Hepatocyte (in vitro differentiated cells): Measurements from ENCODE around the gene SLC22A8. TPM values are rescaled to one million over a fixed set of nuclear protein-coding genes. Genes with fewer than 3 reads are reported as not detected.

Experiments
- DNase-seq: peaks from one replicate; pipeline ENCODE4 v3.0.0-alpha.2; 2016; ENCODE audit warnings: low spot score
- H2AFZ ChIP-seq: fragments of 200-600 bp; sonication (generic); 2 replicates; pipeline ENCODE4 v1.6.0; 2016; ENCODE audit warnings: antibody characterized with exemption, mild to moderate bottlenecking
- H3K27ac ChIP-seq: fragments of 200-600 bp; sonication (generic); 2 replicates; pipeline ENCODE4 v1.5.1; 2016; ENCODE audit warnings: mild to moderate bottlenecking
- H3K27me3 ChIP-seq: fragments of 200-600 bp; sonication (generic); 2 replicates; pipeline ENCODE4 v1.6.1; 2016
- H3K36me3 ChIP-seq: fragments of 200-600 bp; sonication (generic); replicated peaks from 2 replicates; pipeline ENCODE4 v1.5.1; 2016; ENCODE audit warnings: low read depth; ENCODE audit not compliant: insufficient read depth
- H3K4me1 ChIP-seq: fragments of 200-600 bp; sonication (generic); 2 replicates; pipeline ENCODE4 v1.5.1; 2016; ENCODE audit warnings: mild to moderate bottlenecking, moderate library complexity; ENCODE audit not compliant: insufficient read depth
- H3K4me2 ChIP-seq: fragments of 200-600 bp; sonication (generic); 2 replicates; pipeline ENCODE4 v1.6.0; 2016
- H3K4me3 ChIP-seq: fragments of 200-600 bp; sonication (generic); 2 replicates; pipeline ENCODE4 v1.5.1; 2016; ENCODE audit warnings: mild to moderate bottlenecking
- H3K79me2 ChIP-seq: fragments of 200-600 bp; sonication (generic); 2 replicates; pipeline ENCODE4 v1.6.0; 2017; ENCODE audit warnings: mild to moderate bottlenecking
- H3K9me2 ChIP-seq: fragments of 200-600 bp; sonication (generic); replicated peaks from 2 replicates; pipeline ENCODE4 v1.6.0; 2017; ENCODE audit warnings: mild to moderate bottlenecking; ENCODE audit not compliant: insufficient read depth
- H3K9me3 ChIP-seq: fragments of 200-600 bp; sonication (generic); 2 replicates; pipeline ENCODE4 v1.5.1; 2016; ENCODE audit warnings: low read depth, mild to moderate bottlenecking
- H4K20me1 ChIP-seq: fragments of 200-600 bp; sonication (generic); 2 replicates; pipeline ENCODE4 v1.6.0; 2016; ENCODE audit warnings: mild to moderate bottlenecking; ENCODE audit not compliant: insufficient read depth, poor library complexity, severe bottlenecking
- EZH2 ChIP-seq: fragments of 200-600 bp; sonication (generic); IDR thresholded peaks from 2 replicates; pipeline ENCODE4 v1.6.1; 2016; ENCODE audit warnings: antibody characterized with exemption, mild to moderate bottlenecking, borderline replicate concordance
- EZH2phosphoT487 ChIP-seq: fragments of 200-600 bp; sonication (generic); IDR thresholded peaks from one replicate; pipeline ENCODE4 v1.6.1; 2018; ENCODE audit warnings: antibody characterized with exemption, mild to moderate bottlenecking, low read depth, moderate library complexity; ENCODE audit not compliant: unreplicated experiment, severe bottlenecking
- WGBS: methylation state at CpG from one replicate; pipeline ENCODE4 v1.1.6; 2016; ENCODE audit warnings: low lambda C conversion rate; ENCODE audit errors: missing lambda C conversion rate; 5-methylcytosine and 5-hydroxymethylcytosine counted together
- polyA plus RNA-seq: library from polyadenylated mRNA; unstranded; fragments of >200 nt; fragmentation: Nextera tagmentation; extraction: Ambion mirVana; gene quantifications from 2 replicates; pipeline ENCODE4 v1.2.1, GENCODE V29; 2016
- total RNA-seq: library from RNA; depleted of rRNA; stranded (reverse); fragments of >200 nt; gene quantifications from 2 replicates; pipeline ENCODE4 v1.2.3, GENCODE V29; 2014
- TF ChIP-seq, protein P1 (sequence below): fragments of 200-600 bp; sonication (generic); IDR thresholded peaks from 2 replicates; pipeline ENCODE4 v1.5.1; 2016; ENCODE audit warnings: antibody characterized with exemption, mild to moderate bottlenecking; ENCODE audit not compliant: poor library complexity

The SLC22A8 gene
- total and polyA plus RNA-seq, 2 experiments from 2014 or later = 0.41 TPM; not detected in 1

DNA sequence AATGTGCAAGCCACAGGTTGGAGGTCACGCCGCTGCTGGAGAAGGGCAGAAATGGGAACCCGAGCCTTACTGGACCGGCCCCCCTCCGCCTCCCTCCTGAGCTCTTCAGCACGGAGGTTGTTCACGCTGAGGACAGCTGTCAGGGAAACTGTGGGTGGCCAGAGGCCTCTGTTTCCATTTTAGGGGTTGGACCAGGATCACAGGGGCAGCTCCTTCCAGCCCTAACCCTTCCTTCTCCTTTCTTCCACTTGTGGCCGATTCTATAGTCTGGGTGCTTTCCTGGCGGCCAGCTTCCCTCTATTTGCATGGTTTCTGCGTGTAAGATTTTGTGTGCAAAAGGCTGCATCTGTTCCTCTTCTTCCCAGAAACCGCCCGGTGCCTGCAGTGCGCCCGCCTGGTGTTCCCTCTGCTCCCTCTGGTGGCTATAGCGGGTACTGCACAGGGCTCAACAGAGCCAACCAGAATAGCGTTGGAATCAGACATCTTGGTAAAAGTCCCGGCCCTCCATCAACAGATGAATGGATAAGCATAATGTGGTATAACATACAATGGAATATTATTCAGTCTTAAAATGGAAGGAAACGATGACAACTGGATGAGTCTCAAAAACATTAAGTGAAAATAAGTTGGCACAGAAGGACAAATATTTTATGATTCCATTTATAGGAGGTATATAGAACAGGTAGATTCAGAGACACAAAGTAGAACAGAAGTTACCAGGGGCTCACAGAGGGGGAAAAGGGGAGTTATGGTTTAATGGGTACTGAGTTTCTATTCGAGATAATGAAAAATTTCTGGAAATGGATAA lies 8.4 kb upstream of the SLC22A8 start:
- Histone ChIP-seq H3K36me3 (no peaks in the 10 kb centered on the region), H3K27ac (no peak overlapping the region), H4K20me1 (no peaks in the 10 kb centered on the region), H3K4me3 (no peak overlapping the region), H2AFZ (peak overlapping the region; percentile 39), H3K79me2 (no peaks in the 10 kb centered on the region), H3K9me3 (no peaks in the 10 kb centered on the region), H3K27me3 (no peaks in the 10 kb centered on the region), H3K9me2 (no peaks in the 10 kb centered on the region), H3K4me2 (peak overlapping the region; percentile 48), H3K4me1 (no peaks in the 10 kb centered on the region)
- TF ChIP-seq EZH2 = no peak
- TF ChIP-seq, protein P1, sequence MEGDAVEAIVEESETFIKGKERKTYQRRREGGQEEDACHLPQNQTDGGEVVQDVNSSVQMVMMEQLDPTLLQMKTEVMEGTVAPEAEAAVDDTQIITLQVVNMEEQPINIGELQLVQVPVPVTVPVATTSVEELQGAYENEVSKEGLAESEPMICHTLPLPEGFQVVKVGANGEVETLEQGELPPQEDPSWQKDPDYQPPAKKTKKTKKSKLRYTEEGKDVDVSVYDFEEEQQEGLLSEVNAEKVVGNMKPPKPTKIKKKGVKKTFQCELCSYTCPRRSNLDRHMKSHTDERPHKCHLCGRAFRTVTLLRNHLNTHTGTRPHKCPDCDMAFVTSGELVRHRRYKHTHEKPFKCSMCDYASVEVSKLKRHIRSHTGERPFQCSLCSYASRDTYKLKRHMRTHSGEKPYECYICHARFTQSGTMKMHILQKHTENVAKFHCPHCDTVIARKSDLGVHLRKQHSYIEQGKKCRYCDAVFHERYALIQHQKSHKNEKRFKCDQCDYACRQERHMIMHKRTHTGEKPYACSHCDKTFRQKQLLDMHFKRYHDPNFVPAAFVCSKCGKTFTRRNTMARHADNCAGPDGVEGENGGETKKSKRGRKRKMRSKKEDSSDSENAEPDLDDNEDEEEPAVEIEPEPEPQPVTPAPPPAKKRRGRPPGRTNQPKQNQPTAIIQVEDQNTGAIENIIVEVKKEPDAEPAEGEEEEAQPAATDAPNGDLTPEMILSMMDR = peak; percentile 99
- WGBS = 20% methylated on average over 19 of the region's 19 CpGs
- DNase-seq = peak; percentile 91

DNA sequence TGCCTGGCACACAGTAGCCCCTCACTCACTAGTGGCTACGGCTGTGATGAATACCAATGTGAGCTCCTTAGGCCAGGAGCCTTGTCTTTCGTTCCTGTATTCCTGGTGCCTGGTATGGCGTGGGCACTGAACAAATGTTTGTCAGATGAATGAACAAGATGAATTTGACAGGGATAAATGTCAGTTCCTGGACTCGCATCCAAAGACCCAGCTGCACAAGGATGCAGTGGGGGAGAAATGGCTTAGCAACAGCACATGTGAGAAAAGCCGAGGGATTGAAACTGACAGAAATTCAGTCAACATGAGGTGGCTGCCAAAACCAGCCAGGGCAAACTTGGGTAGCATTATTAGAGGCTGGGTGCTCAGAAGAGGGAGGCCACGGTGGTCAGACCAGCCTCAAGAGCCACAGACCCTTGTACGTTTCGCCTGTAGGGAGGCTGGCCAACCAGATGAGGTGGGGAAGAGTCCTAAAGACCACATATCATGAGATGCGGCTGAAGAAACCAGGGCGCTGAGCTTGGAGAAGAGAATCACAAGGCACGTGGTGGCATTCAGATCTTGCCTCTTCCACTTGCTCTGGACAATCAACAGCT lies 7.7 kb upstream of the SLC22A8 start:
- H2AFZ ChIP-seq = no peak overlapping the region
- H3K4me1 ChIP-seq = no peaks in the 10 kb centered on the region
- H3K27me3 ChIP-seq = no peaks in the 10 kb centered on the region
- TF ChIP-seq EZH2 (no peak), EZH2phosphoT487 (no peak)
- TF ChIP-seq, protein P1 = no peak
- no peaks in the 10 kb centered on the region for H3K36me3 ChIP-seq
- no peak overlapping the region for H3K27ac ChIP-seq
- no peak overlapping the region for H3K4me2 ChIP-seq
- H3K79me2 ChIP-seq = no peaks in the 10 kb centered on the region
- no peaks in the 10 kb centered on the region for H3K9me3 ChIP-seq
- no peak for DNase-seq
- no peaks in the 10 kb centered on the region for H3K9me2 ChIP-seq
- H4K20me1 ChIP-seq = no peaks in the 10 kb centered on the region
- no peak overlapping the region for H3K4me3 ChIP-seq
- WGBS = 96% methylated on average over 11 of the region's 11 CpGs

GRCh38 chr11:63022441-63022840 lies 6.8 kb upstream of the SLC22A8 start:
- no peaks in the 10 kb centered on the region for H3K9me3 ChIP-seq
- no peaks in the 10 kb centered on the region for H4K20me1 ChIP-seq
- H2AFZ ChIP-seq = no peak overlapping the region
- H3K36me3 ChIP-seq = no peaks in the 10 kb centered on the region
- H3K4me1 ChIP-seq = no peaks in the 10 kb centered on the region
- H3K79me2 ChIP-seq = no peaks in the 10 kb centered on the region
- no peak overlapping the region for H3K27ac ChIP-seq
- H3K27me3 ChIP-seq = no peaks in the 10 kb centered on the region
- no peak overlapping the region for H3K4me3 ChIP-seq
- no peak for DNase-seq
- H3K9me2 ChIP-seq = no peaks in the 10 kb centered on the region
- 55% methylated on average over 6 of the region's 6 CpGs for WGBS
- H3K4me2 ChIP-seq = no peak overlapping the region
- TF ChIP-seq EZH2 = no peak
- TF ChIP-seq, protein P1 = no peak
- no peak for TF ChIP-seq EZH2phosphoT487
